ELF-1 (cell line): ENCODE data around the gene CCNYL1.

Experiments
- DNase-seq: peaks from one replicate; pipeline ENCODE4 v3.0.0-alpha.2; 2016; ENCODE audit warnings: low read depth, low spot score

CCNYL1 gene

DNA sequence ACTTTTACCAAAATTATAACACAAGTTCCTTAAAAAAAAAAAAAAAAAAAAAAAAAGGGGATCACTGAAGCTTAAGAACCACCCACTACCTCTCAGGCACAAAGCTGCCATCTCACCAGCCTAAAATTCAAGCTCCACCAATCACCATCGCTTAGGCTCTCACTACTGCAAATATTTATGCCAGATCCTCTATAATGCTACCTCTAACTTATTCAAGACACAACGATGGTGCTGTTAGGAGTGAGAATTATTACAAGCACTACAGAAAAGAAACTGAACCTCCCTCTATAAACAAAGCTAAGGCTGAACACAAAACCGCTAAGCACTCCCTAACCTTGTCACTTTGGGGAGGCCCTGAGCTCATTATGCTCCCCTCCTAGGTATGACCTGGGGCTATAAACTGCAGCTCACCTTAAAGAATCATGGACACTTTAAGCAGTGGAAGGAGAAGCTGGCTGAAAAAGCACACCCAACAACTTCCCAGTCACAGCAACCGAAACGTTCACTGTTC is 54.7 kb downstream of the CCNYL1 start:
- peak; percentile 66 for DNase-seq

DNA sequence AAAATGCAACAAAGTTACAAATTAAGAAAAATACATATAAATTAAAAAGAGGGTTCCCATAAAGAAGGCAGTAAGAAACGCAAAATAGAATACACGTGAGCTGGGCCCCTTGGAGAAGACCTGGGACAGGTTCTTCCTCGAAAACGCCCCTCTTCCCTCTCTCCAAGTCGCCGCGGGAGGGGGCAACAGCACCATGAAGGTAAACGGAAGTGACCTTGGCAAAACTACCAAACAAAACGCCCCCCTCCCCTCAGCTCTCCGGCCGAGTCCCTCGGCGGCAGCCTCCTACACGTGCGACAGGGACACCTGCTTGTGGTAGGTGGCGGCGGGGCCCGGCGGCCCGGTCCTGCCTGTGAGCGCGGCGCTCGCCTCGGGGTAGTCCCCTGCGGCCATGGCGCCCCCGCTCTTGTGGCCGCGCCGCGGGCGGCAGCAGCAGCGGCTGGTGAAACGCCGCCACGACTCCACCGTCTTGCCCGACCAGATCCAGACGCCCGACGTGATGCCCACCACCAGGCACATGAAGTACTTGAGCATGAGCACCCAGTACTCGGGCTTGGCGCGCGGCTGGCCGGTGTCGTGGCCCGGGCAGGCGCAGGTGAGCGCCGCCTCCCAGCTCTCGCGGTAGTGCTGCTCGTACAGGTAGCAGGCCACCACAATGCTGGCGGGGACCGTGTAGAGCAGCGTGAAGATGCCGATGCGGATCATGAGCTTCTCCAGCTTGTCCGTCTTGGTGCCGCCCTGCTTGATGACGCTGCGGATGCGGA is 55.4 kb downstream of the CCNYL1 start:
- peak; percentile 74 for DNase-seq

DNA sequence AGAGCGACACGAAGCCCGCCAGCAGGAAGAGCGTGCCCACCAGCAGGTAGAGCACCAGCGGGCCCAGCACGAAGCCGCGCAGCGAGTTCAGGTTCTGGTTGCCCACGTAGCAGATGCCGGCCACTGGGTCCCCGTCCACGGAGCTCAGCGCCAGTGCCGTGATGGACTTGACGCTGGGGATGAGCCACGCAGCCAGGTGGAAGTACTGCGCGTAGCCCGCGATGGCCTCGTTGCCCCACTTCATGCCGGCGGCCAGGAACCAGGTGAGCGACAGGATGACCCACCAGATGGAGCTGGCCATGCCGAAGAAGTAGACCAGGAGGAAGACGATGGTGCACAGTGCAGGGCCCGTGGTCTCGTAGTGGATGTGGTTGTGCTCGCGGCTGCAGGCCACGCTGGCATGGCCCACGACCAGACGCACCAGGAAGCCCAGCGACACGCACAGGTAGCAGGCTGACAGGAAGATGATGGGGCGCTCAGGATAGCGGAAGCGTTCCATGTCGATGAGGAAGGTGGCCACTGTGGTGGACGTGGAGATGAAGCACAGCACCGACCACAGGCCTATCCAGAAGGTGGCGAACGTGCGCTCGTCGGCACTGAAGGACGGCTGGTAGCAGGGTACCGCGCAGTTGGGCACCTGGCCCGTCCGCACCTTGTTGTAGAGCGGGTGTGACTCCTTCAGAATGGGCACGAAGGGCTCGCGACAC is 56.2 kb downstream of the CCNYL1 start:
- peak; percentile 73 for DNase-seq

DNA sequence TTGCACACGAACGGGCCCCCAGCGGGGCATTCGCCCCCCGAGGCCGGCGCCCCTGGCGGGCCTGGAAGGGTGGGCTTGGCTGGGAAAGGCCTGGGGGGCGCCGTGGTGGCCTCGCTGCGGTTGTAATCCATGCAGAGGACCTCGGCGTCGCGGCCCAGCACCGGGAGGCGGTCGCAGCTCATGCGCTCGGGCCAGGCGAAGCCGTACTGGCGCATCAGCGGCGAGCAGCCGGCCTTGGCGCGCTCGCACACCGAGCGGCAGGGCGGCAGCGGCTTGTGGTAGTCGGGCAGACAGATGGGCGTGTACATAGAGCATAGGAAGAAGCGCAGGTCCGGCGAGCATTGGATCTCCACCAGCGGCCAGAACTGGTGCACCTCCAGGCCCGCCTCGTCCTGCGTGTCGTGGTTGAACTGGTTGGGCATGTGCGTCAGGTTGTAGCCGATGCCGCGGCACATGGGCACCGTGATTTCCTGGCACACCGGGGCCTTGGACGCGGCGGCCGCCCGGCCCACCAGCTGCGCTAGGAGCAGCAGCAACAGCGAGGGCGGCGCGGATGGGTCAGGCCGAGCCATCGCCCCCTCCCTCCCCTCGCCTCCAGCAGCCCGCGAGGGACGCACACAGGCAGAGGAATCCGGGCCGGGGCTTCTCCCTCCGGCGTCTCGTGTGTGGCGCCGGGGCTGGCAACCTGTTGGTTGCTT is 56.9 kb downstream of the CCNYL1 start:
- DNase-seq = peak; percentile 81

DNA sequence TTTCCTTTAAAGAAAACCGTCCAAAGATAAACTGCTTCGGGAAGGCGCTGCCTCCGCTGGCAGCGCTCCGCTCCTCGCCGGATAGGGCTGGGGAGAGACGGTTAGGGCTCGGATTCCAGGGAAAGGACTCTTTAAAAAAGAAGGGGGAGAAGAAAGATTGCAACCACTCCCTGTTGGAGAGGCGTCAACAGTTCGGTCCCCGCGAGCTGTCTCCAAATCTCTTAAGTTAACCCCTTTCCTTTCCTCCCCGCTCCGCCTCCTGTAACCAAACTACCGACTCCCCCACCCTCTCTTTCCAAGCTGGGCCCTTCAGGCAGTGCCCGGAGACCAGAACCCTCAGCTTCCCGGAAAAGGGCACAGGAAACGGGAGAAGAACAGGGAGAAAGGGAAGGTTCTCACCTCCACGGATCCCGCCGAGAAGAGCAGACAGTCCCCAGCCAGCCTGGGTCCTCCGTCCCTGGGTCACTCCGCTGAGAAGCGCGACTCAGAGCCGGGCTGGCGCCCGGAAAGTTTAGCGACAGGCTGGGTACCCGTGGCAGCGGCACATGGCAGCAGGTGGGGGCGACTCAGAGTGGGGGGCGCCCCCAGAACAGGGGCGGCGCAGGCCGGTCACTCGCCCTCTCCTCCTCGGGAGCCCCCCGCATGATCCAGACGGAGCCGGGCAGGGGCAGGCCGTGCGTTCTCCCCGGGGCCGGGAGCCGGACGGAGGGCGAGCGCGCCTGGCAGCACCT is 57.6 kb downstream of the CCNYL1 start:
- no peak for DNase-seq

DNA sequence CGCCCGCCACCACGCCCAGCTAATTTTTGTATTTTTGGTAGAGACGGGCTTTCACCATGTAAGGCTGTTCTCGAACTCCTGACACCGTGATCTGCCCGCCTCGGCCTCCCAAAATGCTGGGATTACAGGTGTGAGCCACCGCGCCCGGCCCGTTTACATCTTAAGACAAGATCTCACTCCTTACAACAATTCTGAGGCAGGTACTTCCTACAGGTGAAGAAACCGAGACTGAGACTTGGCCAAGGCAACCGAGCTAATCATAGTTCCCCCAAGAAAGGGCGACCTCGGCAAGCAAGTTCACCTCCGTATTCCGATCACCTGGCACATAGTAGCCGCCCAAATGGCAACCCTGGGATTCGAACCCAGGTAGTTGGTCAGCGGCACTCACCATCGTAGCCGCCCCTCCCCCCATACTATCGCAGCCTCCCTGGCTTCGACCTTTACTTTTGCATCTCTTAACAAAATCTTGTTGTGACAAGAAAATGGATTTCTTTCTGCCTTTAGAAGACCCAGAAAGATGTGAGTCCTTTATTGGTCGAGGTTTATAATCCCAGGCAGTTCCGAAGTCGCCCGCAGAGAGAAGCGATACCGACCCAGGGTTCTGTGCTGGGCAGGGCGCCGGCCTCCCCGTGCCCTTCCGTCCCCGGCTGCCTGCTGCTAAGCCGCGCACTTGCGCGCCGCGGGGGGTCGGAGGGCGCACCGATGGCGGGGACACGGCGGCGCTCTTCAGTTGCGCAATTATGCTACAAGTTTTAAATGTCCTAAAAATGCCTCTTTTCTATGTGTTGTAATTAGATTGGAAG is 59.4 kb downstream of the CCNYL1 start:
- peak; percentile 62 for DNase-seq

DNA sequence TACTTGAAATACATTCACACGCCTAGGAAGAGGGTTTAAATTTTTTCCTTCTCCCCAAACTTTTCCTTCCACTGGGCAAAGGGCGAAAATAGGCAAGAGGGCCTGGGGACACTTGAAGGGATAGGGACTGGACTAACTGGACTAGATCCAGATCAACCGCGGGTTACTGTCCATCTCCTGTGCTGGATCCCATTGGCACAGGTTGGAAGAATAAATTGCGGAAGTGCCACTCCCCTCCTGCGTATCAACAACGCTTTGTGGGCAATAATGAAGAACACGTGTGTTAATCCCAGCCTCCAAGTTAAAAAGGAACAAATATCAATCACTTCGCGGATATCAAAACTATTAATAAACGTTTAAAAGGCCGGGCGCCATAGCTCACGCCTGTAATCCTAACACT is 60.0 kb downstream of the CCNYL1 start:
- no peak for DNase-seq

DNA sequence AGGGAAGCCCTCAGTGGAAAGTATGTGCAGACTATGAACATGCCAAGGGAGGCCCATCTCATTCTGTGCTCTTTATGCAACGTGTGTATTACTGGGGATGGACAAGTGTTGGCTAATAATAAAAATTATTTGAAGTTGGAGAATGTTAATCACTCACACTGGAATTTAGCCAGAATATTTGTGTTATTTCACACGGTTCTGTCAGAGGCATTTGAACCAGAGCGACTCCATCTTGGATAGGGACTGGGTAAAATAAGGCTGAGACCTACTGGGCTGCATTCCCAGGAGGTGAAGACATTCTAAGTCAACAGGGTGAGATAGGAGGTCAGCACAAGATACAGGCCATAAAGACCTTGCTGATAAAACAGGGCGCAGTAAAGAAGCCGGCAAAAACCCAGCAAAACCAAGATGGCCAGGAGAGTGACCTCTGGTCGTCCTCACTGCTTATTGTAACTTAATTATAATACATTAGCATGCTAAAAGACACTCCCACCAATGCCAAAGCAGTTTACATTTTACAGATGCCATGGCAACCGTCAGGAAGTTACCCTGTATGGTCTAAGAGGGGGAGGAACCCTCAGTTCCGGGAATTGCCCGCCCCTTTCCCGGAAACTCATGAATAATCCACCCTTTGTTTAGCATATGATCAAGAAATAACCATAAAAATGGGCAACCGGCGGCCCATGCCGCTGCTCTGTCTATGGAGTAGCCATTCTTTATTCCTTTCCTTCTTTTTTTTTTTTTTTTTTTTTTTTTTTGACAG is 60.8 kb downstream of the CCNYL1 start:
- DNase-seq = peak; percentile 77

DNA sequence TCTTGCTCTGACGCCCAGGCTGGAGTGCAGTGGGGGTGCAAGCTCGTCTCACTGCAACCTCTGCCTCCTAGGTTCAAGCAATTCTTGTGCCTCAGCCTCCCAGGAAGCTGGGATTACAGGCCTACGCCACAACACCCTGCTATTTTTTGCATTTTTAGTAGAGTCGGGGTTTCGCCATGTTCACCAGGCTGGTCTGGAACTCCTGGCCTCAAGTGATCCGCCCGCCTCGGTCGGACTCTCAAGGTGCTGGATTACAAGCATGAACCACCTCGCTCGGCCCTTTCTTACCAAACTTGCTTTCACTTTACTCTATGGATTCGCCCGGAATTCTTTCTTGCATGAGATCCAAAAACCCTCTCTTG is 61.4 kb downstream of the CCNYL1 start:
- no peak for DNase-seq

DNA sequence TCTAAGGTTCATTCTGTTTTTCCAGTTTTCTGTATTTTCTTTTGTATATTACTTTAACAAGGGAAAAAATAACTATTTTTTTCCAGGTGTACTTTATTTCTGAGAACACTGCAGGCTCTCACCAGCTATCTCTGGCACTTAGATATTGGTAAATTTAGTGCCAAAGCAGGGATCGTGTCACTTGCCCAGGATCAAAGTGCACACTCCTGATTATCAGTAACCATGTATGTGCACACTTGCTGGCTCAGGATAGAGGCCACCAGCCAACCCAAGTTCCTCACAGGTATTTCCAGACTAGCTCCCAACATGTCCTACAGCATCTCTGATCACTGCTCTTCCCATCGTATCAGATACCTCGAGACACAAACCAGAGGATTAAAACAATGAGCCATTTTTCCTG is 64.0 kb downstream of the CCNYL1 start:
- no peak for DNase-seq

DNA sequence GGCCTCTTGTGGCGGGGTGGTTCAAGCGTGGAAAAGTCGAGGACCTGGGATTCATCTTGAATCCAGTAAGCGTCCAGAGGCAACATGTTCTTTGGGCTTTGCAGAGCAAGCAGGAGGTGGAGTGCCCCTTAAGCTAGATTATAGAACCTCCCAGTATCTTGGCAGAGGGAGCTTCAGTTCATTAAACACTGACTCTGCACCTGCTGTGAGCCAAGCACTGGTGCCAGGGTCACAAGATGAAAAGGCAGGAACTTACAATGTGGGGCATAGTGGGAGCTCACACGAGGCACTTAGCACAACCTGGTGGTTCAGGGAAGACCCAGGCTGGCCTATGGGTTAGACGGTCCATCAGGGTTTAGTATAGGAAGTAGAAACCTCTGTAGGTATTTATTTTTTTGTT is 65.7 kb downstream of the CCNYL1 start:
- no peak for DNase-seq

DNA sequence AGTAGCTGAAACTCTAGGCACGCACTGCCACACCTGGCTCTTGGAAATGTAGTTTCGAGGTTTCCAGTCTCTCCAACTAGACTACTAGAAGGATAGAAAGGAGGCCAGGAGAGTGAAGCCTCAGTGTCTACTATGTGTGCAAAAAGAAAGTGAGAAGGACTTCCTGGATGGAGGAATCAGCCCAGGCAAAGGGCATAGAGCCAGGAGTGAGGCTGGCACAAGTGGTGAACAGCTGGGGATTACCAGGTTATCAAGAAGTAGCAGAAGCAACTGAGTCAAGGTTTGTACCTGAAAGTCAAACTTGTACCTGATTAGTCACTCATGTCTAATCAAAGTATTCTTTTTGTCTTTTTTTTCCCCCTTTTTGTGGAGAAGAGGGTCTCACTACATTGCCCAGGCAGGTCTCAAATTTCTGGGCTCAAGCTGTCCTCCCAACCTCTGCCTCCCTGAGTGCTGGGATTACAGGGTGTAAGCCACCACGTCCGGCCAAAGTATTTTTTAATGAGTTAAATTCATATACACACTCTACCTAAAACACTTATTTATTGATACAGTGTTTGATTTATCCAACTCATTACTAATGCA is 67.0 kb downstream of the CCNYL1 start:
- DNase-seq = no peak

DNA sequence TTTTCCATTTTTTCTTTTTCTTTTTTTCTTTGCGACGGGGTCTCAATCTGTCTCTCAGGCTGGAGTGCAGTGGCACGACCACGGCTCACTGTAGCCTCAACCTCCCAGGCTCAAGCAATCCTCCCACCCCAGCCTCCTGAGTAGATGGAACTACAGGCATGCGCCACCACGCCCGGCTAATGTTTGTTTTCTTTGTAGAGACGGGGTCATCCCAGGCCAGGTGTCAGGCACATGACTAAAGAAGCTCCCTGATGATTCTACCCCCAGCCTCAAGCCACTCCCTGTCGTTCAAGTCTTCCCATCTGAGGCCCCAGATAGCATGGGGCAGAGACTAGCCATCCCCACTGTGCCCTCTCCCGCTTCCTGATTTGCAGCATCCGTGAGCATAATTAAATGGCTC is 68.1 kb downstream of the CCNYL1 start:
- peak; percentile 52 for DNase-seq

DNA sequence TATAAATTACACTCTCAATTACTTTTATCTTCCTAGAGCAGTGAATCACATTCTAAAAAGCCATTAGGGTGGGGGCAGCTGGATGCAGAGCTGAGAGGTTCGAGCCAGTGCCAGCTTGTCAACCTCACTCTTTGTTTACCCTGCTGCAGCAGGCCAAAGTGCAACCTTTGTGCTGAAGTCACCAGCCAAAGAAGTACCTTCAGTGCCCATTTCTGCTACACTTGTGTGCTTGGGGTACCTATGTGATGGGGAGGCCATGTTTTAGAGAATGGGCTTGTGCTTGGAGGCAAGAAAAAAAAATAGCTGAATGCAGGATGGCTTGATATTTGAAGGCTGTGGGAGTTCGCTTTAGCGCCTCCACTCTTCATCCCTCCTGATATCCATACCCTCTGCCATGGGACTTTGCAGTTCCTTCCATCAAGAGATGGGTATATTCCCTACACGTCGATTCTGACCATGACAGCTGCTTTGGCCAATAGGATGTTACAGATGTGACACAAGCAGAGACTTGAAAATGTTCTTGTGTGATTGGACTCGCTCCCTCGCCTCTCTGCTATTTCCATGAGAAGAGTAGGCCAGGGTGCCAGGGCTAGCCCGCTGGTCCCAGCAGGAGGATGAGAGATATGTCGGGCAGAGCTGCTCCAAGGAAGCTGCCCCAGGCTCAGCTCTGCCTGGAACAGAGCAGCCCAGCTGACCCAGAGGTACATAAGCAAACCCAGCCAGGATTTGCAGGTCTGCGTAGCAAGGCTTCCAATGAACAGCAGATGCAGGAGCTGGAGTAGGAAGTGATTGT is 71.0 kb downstream of the CCNYL1 start:
- DNase-seq = no peak

DNA sequence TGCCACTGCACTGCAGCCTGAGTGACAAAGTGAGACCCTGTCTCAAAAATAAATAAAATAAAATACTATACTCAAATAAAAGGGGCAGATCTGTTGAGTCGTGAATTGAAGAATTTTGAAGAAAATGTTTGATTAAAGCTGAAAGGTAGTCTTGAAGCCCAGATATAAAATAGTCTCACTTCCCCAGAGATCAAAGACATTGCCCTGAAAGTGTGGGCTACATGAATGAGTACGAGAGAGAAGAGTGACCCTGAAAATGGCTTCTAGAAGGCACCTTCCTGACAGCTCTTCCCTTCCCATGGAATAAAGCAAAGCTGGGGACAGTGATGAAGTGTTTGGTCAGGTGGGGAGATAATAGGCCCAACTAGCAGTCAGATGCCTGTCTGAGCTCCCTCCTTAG is 72.1 kb downstream of the CCNYL1 start:
- no peak for DNase-seq

DNA sequence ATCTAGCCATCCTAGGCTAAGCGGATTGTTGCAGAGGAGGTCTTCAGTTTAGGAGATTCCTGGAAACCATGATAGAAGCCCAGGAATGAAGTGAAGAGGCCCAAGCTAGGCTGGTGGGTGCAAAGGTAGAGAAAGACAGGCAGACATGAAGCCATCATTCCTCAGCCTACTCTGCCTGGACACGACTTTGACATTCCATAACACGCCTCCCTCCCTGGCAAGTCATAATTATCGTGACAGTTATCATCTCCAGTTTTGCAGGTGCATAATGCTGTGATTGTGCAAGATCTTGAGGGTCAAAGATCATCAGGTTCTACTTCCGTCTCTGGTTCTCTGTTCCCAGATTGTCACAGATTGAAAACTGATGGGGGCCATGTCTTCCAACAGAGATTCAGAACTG is 73.5 kb downstream of the CCNYL1 start:
- DNase-seq = no peak

DNA sequence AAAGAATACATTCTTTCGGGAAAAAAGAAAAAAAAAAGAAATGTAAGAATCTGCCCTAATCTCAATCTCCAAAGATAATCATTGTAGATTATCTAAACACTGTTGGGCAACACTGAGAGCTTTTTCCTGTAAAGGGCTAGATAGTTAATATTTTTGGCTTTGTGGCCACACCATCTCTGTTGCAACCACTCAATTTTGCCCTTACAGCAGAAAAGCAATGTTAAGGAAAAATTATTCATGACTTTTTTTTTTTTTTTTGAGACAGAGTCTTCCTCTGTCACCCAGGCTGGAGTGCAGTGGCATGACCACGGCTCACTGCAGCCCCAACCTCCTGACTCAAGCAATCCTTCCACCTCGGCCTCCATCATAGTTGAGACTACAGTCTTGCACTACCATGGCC is 75.6 kb downstream of the CCNYL1 start:
- DNase-seq = no peak

DNA sequence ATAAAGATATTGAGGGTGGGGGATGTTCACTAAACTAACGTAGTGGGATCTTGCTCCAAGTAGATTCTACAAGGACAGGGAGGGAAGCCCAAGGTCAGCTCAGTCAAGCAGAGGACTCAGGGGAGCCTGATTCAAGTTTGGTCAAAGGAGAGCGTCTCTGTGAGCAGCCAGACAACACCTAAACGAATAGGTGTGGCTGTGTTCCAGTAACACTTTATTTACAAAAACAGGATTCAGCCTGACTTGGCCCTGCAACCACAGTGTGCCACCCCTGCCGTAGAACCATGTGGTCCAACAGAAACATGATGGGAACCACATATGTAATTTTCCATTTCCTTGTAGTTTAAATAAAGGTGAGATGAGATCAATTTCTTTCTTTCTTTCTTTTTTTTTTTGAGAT is 76.4 kb downstream of the CCNYL1 start:
- no peak for DNase-seq

DNA sequence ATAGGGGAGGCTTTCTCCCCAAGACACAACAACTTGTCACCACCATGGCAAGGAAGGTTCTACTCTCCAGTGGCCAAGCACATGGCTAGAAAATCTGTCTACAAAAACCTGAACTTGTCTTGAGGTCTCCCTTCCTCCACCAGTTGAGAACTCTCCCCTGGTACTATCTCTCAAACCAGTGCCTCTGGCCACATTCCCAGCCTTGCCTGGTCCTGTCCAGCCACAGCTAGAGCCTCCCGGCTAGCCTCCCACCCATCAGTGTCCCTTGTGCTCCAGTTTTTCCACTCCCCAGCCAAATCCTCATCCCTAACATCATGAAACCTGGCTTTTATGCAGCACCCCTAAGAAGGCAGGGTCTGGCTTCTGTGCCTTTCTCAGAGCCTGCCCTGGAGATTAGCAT is 79.5 kb downstream of the CCNYL1 start:
- DNase-seq = peak; percentile 39
